Measurements from ENCODE around the gene KCNH1.

DNA sequence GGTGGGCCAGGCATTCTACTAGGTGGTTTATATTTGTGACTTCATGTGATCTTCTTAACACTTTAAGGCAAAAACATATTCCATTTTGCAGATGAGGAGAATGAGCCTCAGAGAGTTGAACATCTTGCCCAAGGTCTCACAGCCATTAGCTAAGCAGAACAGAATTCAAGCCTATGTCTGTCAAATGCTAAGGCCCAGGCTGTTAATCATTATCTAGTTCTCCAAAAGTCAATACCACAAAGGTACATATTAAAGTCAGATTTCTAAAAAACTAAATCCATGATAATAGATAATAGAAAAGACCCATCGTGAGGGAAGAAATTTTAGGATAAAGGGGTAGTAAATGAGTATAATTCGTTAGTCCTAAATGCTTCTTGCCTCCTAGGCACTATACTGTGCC is 234.3 kb downstream of the KCNH1 start:
- TF ChIP-seq TCF7L2 (IDR thresholded peaks at IDR 0.05; ENCODE audit: borderline replicate concordance, extremely low read depth, insufficient read depth, insufficient read length) (no peak), EGR1 (IDR thresholded peaks at IDR 0.05; ENCODE audit: low read depth) (no peak), EZH2 (IDR thresholded peaks at IDR 0.05) (no peak), POLR2AphosphoS5 (IDR thresholded peaks at IDR 0.05; ENCODE audit: low read depth, low read length) (no peak), ZNF274 (IDR thresholded peaks at IDR 0.05; ENCODE audit: low read depth, low read length) (no peak), SIN3A (IDR thresholded peaks at IDR 0.05; ENCODE audit: low read depth) (no peak), SP1 (IDR thresholded peaks at IDR 0.05; ENCODE audit: low read depth) (no peak), POLR2A (IDR thresholded peaks at IDR 0.05; ENCODE audit: borderline replicate concordance, extremely low read depth, insufficient read depth, insufficient read length) (no peak), ZFX (IDR thresholded peaks at IDR 0.05) (no peak), YY1 (IDR thresholded peaks at IDR 0.05; ENCODE audit: extremely low read depth, insufficient replicate concordance, low read depth, low read length) (no peak), CBX3 (IDR thresholded peaks at IDR 0.05; ENCODE audit: low read depth) (no peak)
- TF ChIP-seq, protein P1, sequence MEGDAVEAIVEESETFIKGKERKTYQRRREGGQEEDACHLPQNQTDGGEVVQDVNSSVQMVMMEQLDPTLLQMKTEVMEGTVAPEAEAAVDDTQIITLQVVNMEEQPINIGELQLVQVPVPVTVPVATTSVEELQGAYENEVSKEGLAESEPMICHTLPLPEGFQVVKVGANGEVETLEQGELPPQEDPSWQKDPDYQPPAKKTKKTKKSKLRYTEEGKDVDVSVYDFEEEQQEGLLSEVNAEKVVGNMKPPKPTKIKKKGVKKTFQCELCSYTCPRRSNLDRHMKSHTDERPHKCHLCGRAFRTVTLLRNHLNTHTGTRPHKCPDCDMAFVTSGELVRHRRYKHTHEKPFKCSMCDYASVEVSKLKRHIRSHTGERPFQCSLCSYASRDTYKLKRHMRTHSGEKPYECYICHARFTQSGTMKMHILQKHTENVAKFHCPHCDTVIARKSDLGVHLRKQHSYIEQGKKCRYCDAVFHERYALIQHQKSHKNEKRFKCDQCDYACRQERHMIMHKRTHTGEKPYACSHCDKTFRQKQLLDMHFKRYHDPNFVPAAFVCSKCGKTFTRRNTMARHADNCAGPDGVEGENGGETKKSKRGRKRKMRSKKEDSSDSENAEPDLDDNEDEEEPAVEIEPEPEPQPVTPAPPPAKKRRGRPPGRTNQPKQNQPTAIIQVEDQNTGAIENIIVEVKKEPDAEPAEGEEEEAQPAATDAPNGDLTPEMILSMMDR (IDR thresholded peaks at IDR 0.05 in 2 of 3, conservative IDR thresholded peaks at IDR 0.05 in 1 of 3; ENCODE audit: borderline replicate concordance in 1 of 3, insufficient read depth in 1 of 3, low read depth in 2 of 3, low read length in 2 of 3) = no peak
- TF ChIP-seq, protein P2, sequence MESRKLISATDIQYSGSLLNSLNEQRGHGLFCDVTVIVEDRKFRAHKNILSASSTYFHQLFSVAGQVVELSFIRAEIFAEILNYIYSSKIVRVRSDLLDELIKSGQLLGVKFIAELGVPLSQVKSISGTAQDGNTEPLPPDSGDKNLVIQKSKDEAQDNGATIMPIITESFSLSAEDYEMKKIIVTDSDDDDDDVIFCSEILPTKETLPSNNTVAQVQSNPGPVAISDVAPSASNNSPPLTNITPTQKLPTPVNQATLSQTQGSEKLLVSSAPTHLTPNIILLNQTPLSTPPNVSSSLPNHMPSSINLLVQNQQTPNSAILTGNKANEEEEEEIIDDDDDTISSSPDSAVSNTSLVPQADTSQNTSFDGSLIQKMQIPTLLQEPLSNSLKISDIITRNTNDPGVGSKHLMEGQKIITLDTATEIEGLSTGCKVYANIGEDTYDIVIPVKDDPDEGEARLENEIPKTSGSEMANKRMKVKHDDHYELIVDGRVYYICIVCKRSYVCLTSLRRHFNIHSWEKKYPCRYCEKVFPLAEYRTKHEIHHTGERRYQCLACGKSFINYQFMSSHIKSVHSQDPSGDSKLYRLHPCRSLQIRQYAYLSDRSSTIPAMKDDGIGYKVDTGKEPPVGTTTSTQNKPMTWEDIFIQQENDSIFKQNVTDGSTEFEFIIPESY (IDR thresholded peaks at IDR 0.05; ENCODE audit: extremely low read depth, insufficient replicate concordance, low read length) = no peak

Measured in HCT116 (cell line).